Mesendoderm (in vitro differentiated cells): ENCODE data around the gene IGF1R.
A peak's percentile ranks its signal among the peaks of the same experiment; 100 is the strongest.
"Not testable (repeated sequence)": the region's sequence is repeated elsewhere in the genome, so short reads cannot be mapped to it uniquely, and the experiment has no call there.

Experiments
- DNase-seq: peaks from one replicate; pipeline ENCODE4 v3.0.0; 2013
- H2AK5ac ChIP-seq: 2 replicates; pipeline ENCODE4 v1.6.1; 2013; ENCODE audit warnings: low read length, inconsistent platforms
- H2BK120ac ChIP-seq: 2 replicates; pipeline ENCODE4 v1.6.1; 2013; ENCODE audit warnings: low read depth, mild to moderate bottlenecking, low read length, moderate library complexity, mixed read lengths
- H2BK15ac ChIP-seq: replicated peaks from 2 replicates; pipeline ENCODE4 v1.6.1; 2013; ENCODE audit warnings: low read depth, mild to moderate bottlenecking, moderate library complexity
- H2BK5ac ChIP-seq: 2 replicates; pipeline ENCODE4 v1.6.1; 2013; ENCODE audit warnings: low read length, inconsistent platforms
- H3K18ac ChIP-seq: 2 replicates; pipeline ENCODE4 v1.6.1; 2013; ENCODE audit warnings: mild to moderate bottlenecking, low read length, mixed read lengths
- H3K23ac ChIP-seq: one replicate; pipeline ENCODE4 v1.6.1; 2013; ENCODE audit warnings: low read length
- H3K27ac ChIP-seq: 2 replicates; pipeline ENCODE4 v1.5.1; 2013; ENCODE audit warnings: low read depth, mild to moderate bottlenecking, inconsistent platforms, low read length, moderate library complexity
- H3K27me3 ChIP-seq: 2 replicates; pipeline ENCODE4 v1.6.1; 2013; ENCODE audit warnings: low read length, control low read depth, mild to moderate bottlenecking, inconsistent platforms; ENCODE audit not compliant: insufficient read depth, poor library complexity
- H3K36me3 ChIP-seq: 2 replicates; pipeline ENCODE4 v1.6.1; 2013; ENCODE audit warnings: low read length, inconsistent platforms; ENCODE audit not compliant: control insufficient read depth, insufficient read depth
- H3K4ac ChIP-seq: one replicate; pipeline ENCODE4 v1.6.1; 2013; ENCODE audit warnings: low read depth, mild to moderate bottlenecking, low read length, moderate library complexity
- H3K4me1 ChIP-seq: 2 replicates; pipeline ENCODE4 v1.6.1; 2013; ENCODE audit warnings: low read depth, low read length, inconsistent platforms; ENCODE audit not compliant: control insufficient read depth
- H3K4me2 ChIP-seq: 2 replicates; pipeline ENCODE4 v1.6.1; 2013; ENCODE audit warnings: low read length
- H3K4me3 ChIP-seq: 2 replicates; pipeline ENCODE4 v1.5.1; 2013; ENCODE audit warnings: mild to moderate bottlenecking, low read length
- H3K56ac ChIP-seq: one replicate; pipeline ENCODE4 v1.6.1; 2013; ENCODE audit warnings: low read length
- H3K79me1 ChIP-seq: 2 replicates; pipeline ENCODE4 v1.6.1; 2013; ENCODE audit warnings: low read length, inconsistent platforms
- H3K79me2 ChIP-seq: 2 replicates; pipeline ENCODE4 v1.6.1; 2013; ENCODE audit warnings: mild to moderate bottlenecking, low read length; ENCODE audit not compliant: control insufficient read depth, insufficient read depth
- H3K9ac ChIP-seq: 2 replicates; pipeline ENCODE4 v1.6.1; 2013; ENCODE audit warnings: low read length, inconsistent platforms
- H4K5ac ChIP-seq: one replicate; pipeline ENCODE4 v1.6.1; 2013; ENCODE audit warnings: low read length
- H4K8ac ChIP-seq: one replicate; pipeline ENCODE4 v1.6.1; 2013; ENCODE audit warnings: low read depth, mild to moderate bottlenecking, control low read depth, low read length, moderate library complexity
- WGBS: extraction: QIAGEN DNeasy Blood & Tissue Kit; methylation state at CpG from one replicate; pipeline ENCODE4 v1.1.7; 2013; ENCODE audit warnings: low lambda C conversion rate, missing lambda C conversion rate; ENCODE audit not compliant: insufficient coverage; ENCODE audit errors: extremely low coverage; 5-methylcytosine and 5-hydroxymethylcytosine counted together

IGF1R gene

GRCh38 chr15:98997312-98997711 lies 349.0 kb downstream of the IGF1R start:
- no peak overlapping the region for H3K27ac ChIP-seq
- no peak overlapping the region for H3K23ac ChIP-seq
- H4K5ac ChIP-seq = no peak overlapping the region
- H4K8ac ChIP-seq = no peak overlapping the region
- no peak overlapping the region for H3K9ac ChIP-seq
- no peak overlapping the region for H2BK120ac ChIP-seq
- no peaks in the 10 kb centered on the region for H3K4me1 ChIP-seq
- no peaks in the 10 kb centered on the region for H3K27me3 ChIP-seq
- no CpG with 5 or more reads among the region's 3 CpGs for WGBS
- no peak overlapping the region for H2AK5ac ChIP-seq
- no peak overlapping the region for H2BK5ac ChIP-seq
- H2BK15ac ChIP-seq = no peak overlapping the region
- no peaks in the 10 kb centered on the region for H3K36me3 ChIP-seq
- no peaks in the 10 kb centered on the region for H3K79me1 ChIP-seq
- no peak overlapping the region for H3K4me2 ChIP-seq
- no peak overlapping the region for H3K4me3 ChIP-seq
- H3K56ac ChIP-seq = no peak overlapping the region
- no peaks in the 10 kb centered on the region for H3K79me2 ChIP-seq
- no peak overlapping the region for H3K18ac ChIP-seq
- H3K4ac ChIP-seq = no peak overlapping the region
- no peak for DNase-seq

- DNase-seq = no peak
- Histone ChIP-seq H3K18ac (no peak overlapping the region), H3K4me1 (no peaks in the 10 kb centered on the region), H3K79me1 (no peaks in the 10 kb centered on the region), H4K5ac (no peak overlapping the region), H3K4me2 (no peak overlapping the region), H2BK120ac (no peak overlapping the region), H3K9ac (no peak overlapping the region), H4K8ac (no peak overlapping the region), H3K79me2 (no peaks in the 10 kb centered on the region), H3K27ac (no peak overlapping the region), H3K36me3 (no peaks in the 10 kb centered on the region), H2BK15ac (no peak overlapping the region), H2BK5ac (no peak overlapping the region), H3K27me3 (no peaks in the 10 kb centered on the region), H3K4me3 (no peak overlapping the region), H3K4ac (no peak overlapping the region), H3K56ac (no peak overlapping the region), H3K23ac (no peak overlapping the region), H2AK5ac (no peak overlapping the region)
- WGBS = no CpG with 5 or more reads among the region's 9 CpGs
Observed at GRCh38 chr15:98997755-98998154, 349.4 kb downstream of the IGF1R start.

DNA sequence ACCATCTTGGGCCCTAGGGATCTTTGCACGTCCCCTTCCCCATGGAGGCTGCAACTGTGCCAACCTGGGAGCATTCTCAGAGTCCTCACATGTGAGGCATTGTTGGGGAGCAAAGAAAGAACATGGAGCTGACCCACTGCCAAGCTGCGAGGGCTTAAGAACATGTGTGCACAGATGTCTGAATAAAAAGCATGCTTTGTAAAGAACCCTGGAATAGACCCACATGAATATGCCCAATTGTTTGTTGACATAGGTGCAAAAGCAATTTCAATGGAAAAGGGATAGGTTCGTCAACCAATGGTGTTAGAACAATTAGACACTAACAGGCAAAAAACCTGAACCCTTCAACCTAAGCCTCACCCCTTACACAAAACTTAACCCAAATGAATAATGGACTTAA lies 349.9 kb downstream of the IGF1R start:
- Histone ChIP-seq H2BK120ac (no peak overlapping the region), H3K79me2 (no peaks in the 10 kb centered on the region), H2BK5ac (no peak overlapping the region), H3K9ac (no peak overlapping the region), H3K18ac (no peak overlapping the region), H3K4me3 (no peak overlapping the region), H3K23ac (no peak overlapping the region), H3K4me2 (no peak overlapping the region), H2AK5ac (no peak overlapping the region), H2BK15ac (no peak overlapping the region), H3K79me1 (no peaks in the 10 kb centered on the region), H3K27ac (no peak overlapping the region), H3K4ac (no peak overlapping the region), H3K56ac (no peak overlapping the region), H4K8ac (no peak overlapping the region), H3K4me1 (no peaks in the 10 kb centered on the region), H3K36me3 (no peaks in the 10 kb centered on the region), H3K27me3 (no peaks in the 10 kb centered on the region), H4K5ac (no peak overlapping the region)
- no peak for DNase-seq
- no CpG with 5 or more reads among the region's 3 CpGs for WGBS

- H3K36me3 ChIP-seq = no peaks in the 10 kb centered on the region
- H2BK120ac ChIP-seq = no peak overlapping the region
- WGBS = no CpG with 5 or more reads among the region's 2 CpGs
- no peaks in the 10 kb centered on the region for H3K27me3 ChIP-seq
- H3K9ac ChIP-seq = no peak overlapping the region
- no peak overlapping the region for H3K4me3 ChIP-seq
- H3K79me1 ChIP-seq = no peaks in the 10 kb centered on the region
- H4K5ac ChIP-seq = no peak overlapping the region
- H3K4me2 ChIP-seq = no peak overlapping the region
- no peak overlapping the region for H3K56ac ChIP-seq
- no peak overlapping the region for H2AK5ac ChIP-seq
- H3K27ac ChIP-seq = no peak overlapping the region
- no peak overlapping the region for H3K18ac ChIP-seq
- no peak for DNase-seq
- no peaks in the 10 kb centered on the region for H3K4me1 ChIP-seq
- no peak overlapping the region for H3K23ac ChIP-seq
- no peak overlapping the region for H4K8ac ChIP-seq
- no peaks in the 10 kb centered on the region for H3K79me2 ChIP-seq
- no peak overlapping the region for H3K4ac ChIP-seq
- H2BK15ac ChIP-seq = no peak overlapping the region
- no peak overlapping the region for H2BK5ac ChIP-seq
Observed at GRCh38 chr15:98999233-98999632, 350.9 kb downstream of the IGF1R start.

DNA sequence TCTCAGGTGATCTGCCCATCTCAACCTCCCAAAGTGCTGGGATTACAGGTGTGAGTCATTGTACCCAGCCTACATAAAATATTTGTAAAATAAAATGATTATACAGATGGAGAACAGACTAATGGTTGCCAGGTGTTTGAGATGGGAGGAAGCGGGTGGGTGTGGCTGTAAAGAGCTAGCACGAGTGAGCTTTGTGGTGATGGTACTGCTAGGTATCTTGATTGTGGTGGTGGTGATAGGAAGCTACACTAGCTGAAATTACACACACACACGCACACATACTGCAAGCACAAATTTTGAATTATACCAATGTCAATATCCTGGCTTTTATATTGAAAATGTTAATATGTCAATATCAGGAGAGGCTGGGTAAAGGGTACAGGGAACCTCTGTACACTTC lies 353.9 kb downstream of the IGF1R start:
- no peak overlapping the region for H3K9ac ChIP-seq

DNA sequence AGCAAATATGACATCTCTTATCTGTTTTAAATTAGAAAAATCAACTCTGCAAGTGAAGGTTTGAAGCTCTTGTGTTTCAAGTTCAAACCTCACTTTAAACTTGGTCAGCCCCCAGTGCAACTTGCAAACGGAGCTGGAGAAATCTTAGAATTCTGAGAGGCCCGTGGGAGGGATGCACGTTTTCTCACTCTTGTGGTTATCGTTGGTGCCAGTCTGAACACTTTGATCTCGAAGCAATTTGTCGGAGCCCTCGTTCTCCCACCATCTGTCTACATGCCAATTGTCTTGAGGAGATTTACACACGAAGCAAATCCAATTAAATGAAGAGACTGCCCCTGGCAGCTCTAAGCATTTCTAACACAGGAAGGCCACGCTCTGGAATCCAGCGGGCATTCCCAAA lies 355.0 kb downstream of the IGF1R start:
- H3K4me1 ChIP-seq, H3K36me3 ChIP-seq, H2BK5ac ChIP-seq, H3K27me3 ChIP-seq, H3K18ac ChIP-seq, H2AK5ac ChIP-seq, H4K8ac ChIP-seq, H3K79me2 ChIP-seq, H4K5ac ChIP-seq, H3K4me2 ChIP-seq, H3K56ac ChIP-seq, DNase-seq, H3K27ac ChIP-seq, H2BK15ac ChIP-seq, H3K4me3 ChIP-seq, H3K4ac ChIP-seq, H2BK120ac ChIP-seq, H3K9ac ChIP-seq, H3K23ac ChIP-seq, H3K79me1 ChIP-seq: not testable (repeated sequence)
- WGBS = no CpG with 5 or more reads among the region's 10 CpGs

More for the DNA sequence above, 353.9 kb downstream of the IGF1R start:
- H3K36me3 ChIP-seq = no peaks in the 10 kb centered on the region
- no peak overlapping the region for H2AK5ac ChIP-seq
- H3K27me3 ChIP-seq = no peaks in the 10 kb centered on the region
- no peak overlapping the region for H3K4me3 ChIP-seq
- no peak overlapping the region for H3K27ac ChIP-seq
- no peak for DNase-seq
- H3K79me2 ChIP-seq = no peaks in the 10 kb centered on the region
- no peak overlapping the region for H3K56ac ChIP-seq
- H2BK15ac ChIP-seq = no peak overlapping the region
- H4K8ac ChIP-seq = no peak overlapping the region
- no CpG with 5 or more reads among the region's 3 CpGs for WGBS
- H3K4me2 ChIP-seq = no peak overlapping the region
- no peak overlapping the region for H4K5ac ChIP-seq
- no peaks in the 10 kb centered on the region for H3K79me1 ChIP-seq
- no peak overlapping the region for H3K18ac ChIP-seq
- H3K4me1 ChIP-seq = no peaks in the 10 kb centered on the region
- H3K23ac ChIP-seq = no peak overlapping the region
- H2BK120ac ChIP-seq = no peak overlapping the region
- H2BK5ac ChIP-seq = no peak overlapping the region
- H3K4ac ChIP-seq = peak overlapping the region; percentile 2
